Activated effector memory CD4-positive, alpha-beta T cell treated with Interleukin-2 at 50 U/mL for 16 hours (primary cell): Measurements from ENCODE around the gene EIF4H.
"Not testable (repeated sequence)": the region's sequence is repeated elsewhere in the genome, so short reads cannot be mapped to it uniquely, and the experiment has no call there.

Experiments used
- DNase-seq: peaks from one replicate; pipeline ENCODE4 v3.0.0-alpha.2; 2020

The EIF4H gene

DNA sequence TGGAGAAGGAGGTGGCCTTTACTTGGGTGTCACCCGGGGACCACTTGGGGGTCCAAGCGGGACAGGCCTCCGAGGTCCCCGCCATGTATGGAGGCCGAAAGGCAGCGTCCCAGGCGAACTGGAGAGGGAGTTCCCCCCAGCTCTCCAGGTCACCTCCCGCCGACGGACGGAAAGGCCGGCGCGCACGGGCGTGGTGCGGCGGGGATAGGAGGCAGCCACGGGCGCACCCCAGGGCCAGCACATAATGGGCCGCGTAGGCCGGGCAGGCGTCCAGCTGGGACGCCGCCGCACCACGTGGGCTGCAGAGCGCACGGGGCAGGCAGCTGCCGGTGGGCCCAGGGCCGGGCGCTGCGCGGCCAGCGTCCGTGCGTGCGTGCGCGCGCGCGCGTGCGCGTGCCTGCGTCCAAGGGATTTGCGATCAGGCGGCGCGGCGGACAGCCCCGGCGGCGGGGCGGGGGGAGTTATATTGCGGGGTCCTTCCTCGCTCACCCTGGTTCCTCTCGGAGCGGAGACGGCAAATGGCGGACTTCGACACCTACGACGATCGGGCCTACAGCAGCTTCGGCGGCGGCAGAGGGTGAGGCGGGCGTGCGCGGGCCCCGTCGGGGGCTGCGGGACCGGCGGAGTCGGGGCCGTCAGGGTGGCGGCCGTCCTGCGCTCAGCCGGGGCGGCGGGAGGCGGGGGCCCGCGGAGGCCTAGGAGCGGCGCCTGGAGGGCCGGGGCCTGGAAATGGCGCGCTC, at the start of gene EIF4H:
Gene EIF4H (plus strand): TSS at position 491 of the 740 bp plus-strand sequence. CDS start 28 bp downstream, at position 519.
- DNase-seq = peak; percentile 95

DNA sequence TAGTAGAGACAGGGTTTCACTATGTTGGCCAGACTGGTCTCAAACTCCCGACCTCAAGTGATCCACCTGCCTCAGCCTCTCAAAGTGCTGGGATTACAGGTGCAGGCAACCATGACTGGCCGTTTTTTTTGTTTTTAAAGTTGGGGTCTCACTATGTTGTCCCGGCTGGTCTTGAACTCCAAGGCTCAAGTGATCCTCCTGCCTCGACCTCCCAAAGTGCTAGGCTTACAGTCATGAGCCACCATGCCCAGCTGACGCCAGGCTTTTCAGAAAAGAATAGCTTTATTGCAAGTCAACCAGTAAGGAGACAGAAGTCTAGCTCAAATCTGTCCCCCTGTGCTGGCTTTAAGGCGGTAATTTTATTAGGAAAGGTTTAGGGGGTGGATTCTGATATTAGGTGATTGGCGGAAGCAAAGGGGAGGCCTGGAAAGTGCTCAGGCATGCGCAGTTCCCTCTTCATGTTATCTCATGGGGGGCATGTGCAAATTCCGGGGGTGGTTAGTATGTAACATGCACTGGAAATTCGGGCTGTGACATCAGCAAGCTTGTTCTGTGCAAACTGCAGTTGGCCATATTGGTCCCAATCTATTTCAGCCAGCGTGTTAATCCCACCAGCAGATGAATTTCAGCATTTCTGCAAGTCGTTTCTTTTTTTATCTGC, 47.8 kb upstream of the EIF4H start:
- no peak for DNase-seq

DNA sequence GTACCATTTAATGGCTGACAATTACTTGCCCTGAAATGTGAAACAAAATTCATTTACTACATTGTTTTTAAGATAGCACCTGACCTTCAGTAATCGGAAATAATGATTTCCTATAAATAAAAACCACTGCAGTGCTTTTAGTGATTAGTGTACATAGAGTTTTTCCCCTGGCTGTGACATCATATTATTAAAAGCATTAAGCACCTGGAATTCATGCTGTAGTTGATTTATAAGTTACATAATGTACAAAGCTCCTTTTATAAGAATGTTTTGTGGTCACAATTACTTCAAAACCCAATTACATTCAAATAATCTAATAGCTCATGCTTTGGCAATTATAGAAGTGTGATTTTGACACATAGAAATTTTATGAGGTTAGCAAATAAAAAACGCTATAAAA, 44.3 kb upstream of the EIF4H start:
- DNase-seq = no peak

DNA sequence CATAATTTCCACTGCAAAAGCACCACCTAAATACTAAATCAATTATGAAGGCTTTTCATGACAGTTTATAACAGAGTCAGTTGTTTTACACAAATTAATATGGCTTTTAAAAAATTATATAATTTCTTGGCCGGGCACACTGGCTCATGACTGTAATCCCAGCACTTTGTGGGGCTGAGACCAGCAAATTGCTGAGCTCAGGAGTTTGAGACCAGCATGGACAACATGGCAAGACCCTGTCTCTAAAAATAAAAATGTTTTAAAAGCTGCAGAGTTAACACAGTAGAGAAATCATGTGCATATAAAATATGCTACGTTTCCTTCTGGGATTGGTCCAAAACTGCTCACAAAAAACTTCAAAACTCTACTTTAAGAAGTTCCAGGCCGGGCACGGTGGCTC, 43.6 kb upstream of the EIF4H start:
- DNase-seq = no peak

DNA sequence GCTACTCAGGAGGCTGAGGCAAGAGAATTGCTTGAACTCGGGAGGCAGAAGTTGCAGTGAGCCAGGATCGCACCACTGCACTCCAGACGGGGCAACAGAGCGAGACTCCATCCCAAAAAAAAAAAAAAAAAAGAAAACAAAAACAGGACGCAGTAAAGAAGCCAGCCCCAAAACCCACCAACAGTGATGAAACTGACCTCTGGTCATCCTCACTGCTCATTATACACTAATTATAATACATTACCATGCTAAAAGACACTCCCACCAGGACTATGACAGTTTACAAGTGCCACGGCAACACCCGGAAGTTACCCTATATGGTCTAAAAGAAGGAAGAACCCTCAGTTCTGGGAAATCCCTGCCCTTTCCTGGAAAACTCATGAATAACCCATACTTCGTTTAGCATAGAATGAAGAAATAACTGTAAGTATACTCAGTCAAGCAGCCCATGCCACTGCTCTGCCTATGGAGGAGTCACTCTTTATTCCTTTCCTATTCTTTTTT, 40.0 kb upstream of the EIF4H start:
- DNase-seq = no peak

DNA sequence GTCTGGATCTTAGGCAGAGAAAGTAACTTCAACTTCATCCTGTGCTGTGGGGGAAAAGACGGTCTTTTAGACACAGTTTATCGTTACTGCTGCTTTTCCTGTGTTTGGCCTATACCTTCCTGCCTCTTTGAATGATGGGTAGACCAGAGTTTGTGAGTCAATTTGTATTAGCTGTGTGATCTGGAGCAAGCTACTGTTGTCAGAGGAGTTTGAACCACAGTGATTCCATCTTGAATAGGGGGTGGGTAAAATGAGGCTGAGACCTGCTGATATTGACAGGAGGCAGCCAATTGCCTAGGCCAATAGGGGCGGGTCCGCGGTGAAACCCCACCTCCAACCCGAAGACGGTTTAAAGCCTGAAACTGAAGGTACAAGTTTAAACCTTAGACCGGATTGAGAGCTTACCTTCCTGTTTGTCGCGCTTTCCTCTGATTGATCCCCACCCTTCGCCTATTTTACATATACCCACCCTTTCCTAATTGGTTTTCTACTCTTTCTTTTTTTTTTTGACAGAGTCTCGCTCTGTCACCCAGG, 35.8 kb upstream of the EIF4H start:
- DNase-seq = no peak

DNA sequence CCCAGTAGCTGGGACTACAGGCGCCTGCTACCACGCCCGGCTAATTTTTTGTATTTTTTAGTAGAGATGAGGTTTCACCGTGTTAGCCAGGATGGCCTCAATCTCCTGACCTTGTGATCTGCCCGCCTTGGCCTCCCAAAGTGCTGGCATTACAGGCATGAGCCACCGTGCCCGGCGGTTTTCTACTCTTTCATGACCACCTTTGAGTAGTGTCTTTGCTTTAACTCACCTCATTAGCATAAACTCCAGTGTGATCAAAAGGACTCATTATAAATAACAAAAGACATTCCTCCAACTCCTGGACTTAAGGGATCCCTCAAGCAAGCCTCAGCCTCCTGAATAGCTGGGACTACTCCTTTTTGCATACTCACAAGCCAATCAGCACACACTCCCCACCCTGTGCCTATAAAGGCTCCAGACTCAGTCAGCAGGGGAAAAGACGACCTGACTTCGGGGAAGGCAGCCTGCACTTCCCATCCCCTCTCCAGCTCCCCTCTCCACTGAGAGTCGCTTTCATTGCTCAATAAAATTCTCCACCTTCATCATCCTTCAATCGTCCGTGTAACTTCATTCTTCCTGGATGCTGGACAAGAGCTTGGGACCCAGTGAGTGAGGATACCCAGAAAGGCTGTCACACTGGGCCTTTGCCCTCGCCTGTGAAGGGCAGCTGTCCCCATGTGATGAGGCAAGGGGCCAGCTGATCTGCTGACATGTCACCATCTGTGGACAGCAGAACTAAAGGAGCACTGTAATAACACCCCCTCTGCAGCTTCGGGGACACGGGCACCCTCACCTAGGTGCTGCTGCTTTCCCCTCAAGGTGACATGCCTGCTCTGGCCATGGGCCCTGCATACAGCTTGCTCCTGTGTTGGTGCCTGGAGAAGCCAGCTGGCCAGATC, 35.0 kb upstream of the EIF4H start:
- DNase-seq = no peak

DNA sequence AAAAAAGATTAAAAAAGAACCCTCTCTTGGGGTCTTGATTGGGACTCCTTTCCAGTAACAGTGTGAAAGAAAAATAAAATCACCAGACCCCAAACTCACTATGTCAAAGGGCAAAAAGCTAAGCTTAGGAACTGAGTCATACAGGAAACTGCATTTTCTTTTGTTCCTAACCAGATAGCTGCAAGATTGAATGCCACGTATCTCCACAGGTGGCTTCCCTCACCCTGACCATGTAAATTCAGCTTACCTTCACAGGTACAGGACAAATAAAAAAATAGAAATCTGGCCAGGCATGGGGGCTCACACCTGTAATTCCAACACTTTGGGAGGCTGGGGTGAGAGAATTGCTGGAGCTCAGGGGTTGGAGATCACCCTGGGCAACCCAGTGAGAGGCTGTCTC, 32.5 kb upstream of the EIF4H start:
- no peak for DNase-seq

DNA sequence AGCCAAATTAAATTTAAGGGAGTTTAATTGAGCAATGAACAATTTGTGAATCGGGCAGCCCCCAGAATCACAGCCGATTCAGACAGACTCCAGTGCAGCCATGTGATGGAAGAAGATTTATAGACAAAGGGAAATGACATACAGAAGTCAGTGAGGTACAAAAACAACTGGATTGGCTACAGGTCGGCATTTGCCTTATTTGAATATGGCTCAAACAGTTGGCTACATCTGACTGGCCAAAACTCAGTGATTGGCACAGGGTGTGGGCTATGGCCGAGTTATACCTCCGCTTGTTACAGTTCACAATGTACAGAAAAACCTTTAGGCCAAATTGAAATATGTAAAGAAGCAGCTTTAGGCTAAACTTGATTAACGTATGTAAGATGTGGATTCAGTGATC, 30.8 kb upstream of the EIF4H start:
- DNase-seq = no peak

DNA sequence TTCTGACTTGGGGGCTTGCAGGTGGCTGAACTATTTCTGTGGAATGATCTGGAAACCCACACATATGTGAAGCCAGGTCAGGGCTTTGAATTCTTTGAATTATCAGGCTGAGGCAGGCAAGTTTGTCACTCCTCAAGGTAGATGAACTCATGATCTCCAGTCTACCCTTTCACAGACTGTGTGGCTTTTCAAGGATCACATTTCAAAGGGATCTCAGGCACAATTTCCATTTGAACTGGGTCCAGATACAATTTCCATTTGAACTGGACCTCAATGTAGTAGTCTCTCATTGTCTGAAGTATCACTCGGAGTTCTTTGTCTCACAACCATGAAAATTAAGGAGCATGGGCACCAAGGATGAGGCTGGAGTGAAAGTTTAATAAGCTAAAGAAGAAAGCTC, 25.7 kb upstream of the EIF4H start:
- no peak for DNase-seq

DNA sequence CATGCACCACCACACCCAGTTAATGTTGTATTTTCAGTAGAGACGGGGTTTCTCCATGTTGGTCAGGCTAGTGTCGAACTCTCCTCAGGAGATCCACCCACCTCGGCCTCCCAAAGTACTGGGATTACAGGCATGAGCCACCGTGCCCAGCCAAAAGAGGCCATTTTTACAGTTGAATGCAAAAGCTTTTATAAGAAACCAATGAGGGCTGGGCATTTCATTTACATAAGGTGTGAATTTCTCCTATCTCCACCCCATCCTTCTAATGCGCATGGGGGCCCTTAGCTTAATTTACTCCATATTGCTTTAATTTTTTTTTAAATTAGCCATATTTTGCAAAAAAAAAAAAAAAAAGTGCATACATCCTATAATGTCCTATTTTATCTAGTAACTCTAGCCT, 25.1 kb upstream of the EIF4H start:
- DNase-seq = no peak

DNA sequence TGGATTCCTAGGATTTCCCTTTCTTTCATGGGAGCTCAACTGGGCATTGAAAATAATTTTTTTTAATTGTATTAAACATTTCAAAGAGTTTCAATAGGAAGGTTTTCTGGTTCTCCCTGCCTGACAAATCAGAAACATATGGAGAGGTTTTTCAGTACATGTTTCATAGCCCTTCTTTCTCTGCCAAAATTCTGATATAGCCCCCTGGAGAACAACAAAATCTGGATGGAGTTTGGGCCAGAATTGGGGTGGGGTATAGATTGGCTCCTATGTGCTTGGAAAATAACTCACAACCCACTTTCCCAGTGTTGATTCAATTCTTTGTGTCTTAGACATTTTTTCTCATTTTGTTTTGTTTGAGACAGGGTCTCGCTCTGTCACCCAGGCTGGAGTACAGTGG, 24.6 kb upstream of the EIF4H start:
- no peak for DNase-seq

DNA sequence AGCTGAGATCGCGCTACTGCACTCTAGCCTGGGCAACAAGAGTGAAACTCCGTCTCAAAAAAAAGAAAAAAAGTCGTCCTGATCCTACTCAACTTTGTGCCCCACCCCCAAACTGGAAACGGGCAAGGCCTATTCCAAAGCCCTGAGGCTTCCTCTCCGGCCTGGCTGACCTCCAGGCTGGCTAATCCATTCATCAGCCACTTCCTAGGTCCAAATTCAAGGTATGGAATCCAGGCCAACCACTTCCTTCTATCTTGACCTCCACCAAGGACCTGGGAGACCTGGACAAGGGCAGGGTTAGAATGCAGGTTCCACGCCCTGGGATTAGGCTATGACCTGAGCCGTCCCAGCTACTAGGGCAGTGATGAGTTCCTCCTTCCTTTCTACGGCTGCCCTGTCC, 20.4 kb upstream of the EIF4H start:
- no peak for DNase-seq

DNA sequence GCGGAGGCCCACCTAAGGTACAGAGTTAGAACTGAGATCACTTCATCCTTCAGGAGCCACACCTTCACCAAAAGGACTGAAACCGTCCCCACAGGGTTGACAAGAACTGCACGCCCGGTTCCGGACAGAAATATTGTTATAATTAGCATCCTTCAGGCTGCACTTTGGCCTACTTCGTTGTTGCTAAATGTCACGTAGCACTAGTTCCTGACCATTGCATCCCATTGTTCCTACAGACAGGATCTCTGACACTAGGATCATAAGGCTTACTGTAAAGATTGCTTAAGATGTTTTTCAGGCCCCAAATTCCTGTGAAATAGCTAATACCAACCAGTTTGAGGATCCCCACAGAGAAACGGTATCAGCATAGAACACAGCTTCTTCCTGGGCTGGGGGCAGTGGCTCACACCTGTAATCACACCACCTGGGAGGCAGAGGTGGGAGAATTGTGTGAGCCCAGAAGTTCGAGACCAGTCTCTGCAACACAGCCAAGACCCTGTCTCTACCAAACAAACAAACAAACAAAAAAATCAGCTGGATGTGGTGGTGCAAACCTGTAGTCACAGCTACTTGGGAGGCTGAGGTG, 18.3 kb upstream of the EIF4H start:
- no peak for DNase-seq

DNA sequence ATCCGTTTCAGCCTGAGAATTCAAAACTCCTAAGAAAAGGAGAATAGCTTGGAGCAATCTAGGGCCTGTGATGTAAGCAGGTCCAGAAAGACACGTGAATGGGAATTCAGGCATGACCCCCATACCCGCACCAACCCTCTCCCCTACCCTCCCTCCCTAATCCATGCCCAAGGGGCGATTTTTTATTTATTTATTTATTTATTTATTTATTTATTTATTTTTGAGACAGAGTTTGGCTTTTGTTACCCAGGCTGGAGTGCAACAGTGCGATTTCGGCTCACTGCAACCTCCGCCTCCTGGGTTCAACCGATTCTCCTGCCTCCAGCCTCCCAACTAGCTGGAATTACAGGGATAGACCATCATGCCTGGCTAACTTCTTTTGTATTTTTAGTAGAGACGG, 16.6 kb upstream of the EIF4H start:
- no peak for DNase-seq

DNA sequence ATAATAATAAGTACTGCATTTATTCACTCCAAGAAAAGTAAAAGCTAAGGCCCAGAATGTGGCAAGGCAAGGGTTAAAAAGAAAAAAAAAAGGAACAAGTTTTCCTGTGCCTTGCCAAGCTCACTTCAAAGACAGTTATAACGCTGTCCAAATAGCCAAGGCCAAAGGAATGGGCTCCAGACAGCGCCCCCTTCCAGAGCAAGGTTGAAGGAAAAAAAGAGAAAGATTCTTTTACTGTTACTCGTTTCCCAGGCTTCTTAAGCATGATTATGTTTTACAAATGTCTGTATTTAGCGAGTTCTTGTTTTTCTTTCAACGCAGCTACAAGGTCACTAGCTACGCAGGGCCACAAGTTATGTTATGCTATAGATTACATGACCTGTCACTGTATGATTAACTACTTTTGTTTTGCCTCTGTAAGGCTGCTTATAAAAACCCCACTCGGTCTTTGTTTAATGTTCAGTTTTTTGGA, 9.1 kb upstream of the EIF4H start:
- DNase-seq = no peak

DNA sequence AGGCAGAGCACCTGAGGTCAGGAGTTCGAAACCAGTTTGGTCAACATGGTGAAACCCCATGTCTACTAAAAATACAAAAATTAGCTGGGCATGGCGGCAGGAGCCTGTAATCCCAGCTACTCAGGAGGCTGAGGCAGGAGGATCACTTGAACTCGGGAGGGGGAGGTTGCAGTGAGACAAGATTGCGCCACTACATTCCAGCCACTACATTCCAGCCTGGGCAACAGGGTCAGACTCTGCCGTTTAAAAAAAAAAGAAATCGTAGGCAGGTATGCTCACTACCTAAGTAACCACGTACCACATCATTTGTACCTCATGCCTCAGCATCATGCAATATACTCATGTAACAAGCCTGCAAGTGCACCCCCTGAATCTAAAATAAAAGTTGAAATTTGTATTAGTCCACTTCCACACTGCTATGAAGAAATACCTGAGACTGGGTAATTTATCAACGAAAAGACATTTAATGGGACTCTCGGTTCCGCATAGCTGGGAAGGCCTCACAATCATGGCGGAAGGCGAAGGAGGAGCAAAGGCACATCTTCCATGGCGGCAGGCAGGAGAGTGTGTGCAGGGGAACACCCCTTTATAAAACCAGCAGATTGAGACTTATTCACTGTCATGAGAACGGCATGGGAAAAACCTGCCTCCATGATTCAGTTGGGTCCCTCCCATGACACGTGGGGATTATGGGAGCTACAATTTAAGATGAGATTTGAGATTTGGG, 8.1 kb upstream of the EIF4H start:
- DNase-seq = no peak

DNA sequence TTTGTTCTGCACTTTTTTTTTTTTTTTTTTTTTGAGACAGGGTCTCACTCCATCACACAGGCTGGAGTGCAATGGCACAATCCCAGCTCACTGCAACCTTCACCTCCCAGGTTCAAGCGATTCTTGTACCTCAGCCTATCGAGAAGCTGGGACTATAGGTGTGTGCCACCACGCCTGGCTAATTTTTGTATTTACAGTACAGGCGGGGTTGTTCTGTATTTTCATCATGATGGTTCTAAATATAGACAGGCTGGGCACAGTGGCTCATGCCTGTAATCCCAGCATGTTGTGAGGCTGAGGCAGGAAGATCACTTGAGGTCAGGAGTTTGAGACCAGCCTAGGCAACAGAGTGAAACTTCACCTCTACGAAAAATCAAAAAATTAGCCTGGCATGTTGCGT, 6.8 kb upstream of the EIF4H start:
- DNase-seq = not testable (repeated sequence)

DNA sequence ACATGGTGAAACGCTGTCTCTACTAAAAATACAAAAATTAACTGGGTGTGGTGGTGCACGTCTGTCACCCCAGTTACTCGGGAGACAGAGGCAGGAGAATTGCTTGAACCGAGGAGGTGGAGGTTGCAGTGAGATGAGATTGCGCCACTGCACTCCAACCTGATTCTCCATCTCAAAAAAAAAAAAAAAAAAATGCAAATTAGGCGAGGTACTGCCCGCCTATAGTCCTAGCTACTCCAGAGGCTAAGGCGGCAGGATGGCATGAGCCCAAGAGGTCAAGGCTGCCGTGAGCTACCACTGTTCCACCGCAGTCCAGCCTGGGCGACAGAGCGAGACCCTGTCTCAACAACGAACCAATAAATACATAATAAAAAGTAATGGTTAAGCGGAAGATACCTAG, 1.1 kb upstream of the EIF4H start:
- DNase-seq = no peak

DNA sequence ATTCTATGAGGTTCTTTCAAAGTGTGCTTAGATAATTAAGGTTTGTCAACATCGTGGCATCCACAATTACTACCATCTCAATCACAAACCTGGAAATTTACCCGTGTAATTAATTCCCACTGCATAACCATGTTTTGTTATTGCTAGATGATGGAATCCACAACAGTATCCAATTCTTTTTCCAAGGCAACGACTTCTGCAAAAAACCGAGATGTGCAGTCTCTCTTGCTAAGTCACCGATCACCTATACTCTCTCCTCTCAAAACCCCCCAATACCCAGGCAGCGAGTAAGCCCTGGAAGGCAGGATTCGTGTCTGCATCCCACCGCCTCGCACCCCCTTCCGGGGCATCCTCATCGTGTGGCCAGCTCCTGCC, 678 bp upstream of the EIF4H start:
- DNase-seq = no peak

DNA sequence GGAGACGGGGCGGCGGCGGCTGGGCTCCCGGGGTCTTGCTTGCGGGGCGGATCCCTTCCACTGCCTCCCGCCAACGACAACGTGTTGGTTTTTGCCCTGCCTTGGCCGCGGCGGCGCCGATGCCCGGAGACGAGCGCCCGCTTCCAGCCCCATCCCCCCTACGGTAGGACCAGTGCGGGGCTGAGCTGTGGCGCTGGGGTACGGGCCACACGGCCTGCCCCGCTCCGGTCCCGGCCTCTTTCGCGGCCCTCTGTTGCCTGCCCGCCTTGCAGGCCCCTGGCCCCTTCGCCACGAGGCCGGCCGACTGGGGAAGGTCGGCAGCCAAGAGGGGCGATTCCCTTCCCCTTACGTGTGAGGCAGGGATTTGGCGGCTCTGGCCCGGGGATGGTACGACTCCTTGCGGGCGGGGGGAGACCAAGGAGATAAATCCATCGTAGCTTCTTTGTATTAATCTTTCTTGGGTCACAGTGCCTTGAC, 488 bp downstream of the EIF4H start:
- DNase-seq = no peak

DNA sequence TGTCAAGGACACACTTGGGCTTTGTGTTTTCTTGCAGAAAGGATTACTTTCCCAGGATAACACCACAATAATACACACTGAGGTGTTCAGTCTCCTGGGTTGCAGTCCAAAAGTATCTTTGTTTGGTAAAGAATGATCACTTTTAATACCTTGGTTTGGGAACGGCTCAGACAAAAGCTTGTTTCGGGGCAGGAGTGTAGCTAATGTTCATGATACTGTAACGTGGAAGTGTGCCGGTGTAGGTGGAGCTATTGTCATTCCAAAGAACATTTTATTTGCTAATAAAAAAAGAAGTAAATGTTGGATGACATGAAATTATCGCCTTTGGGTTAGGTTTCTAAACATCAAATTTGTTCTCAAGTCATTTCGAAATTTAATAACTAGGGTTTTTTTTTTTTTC, 1.2 kb downstream of the EIF4H start:
- DNase-seq = no peak
